Neural progenitor cell (in vitro differentiated cells): ENCODE measurements around the gene BCKDHB. TPM values are rescaled to one million over a fixed set of nuclear protein-coding genes. Genes with fewer than 3 reads are reported as not detected.

Source experiments
- DNase-seq: peaks from one replicate; pipeline ENCODE4 v3.0.0-alpha.2; 2016; ENCODE audit warnings: low spot score
- H2AFZ ChIP-seq: fragments of 200-600 bp; sonication (generic); replicated peaks from 2 replicates; pipeline ENCODE4 v1.6.1; 2016; ENCODE audit warnings: antibody characterized with exemption
- H3F3A ChIP-seq: fragments of 200-600 bp; sonication (generic); 2 replicates; pipeline ENCODE4 v1.6.1; 2016; ENCODE audit warnings: antibody characterized with exemption, low read depth
- H3K27ac ChIP-seq: fragments of 200-600 bp; sonication (generic); 2 replicates; pipeline ENCODE4 v1.5.1; 2016; ENCODE audit warnings: mild to moderate bottlenecking
- H3K27me3 ChIP-seq: fragments of 200-600 bp; sonication (generic); 2 replicates; pipeline ENCODE4 v1.6.1; 2016; ENCODE audit warnings: mild to moderate bottlenecking, moderate library complexity
- H3K36me3 ChIP-seq: fragments of 200-600 bp; sonication (generic); 2 replicates; pipeline ENCODE4 v1.5.1; 2016
- H3K4me1 ChIP-seq: fragments of 200-600 bp; sonication (generic); 2 replicates; pipeline ENCODE4 v1.6.1; 2016; ENCODE audit warnings: mixed run types
- H3K4me2 ChIP-seq: fragments of 200-600 bp; sonication (generic); 2 replicates; pipeline ENCODE4 v1.6.1; 2016
- H3K4me3 ChIP-seq: fragments of 200-600 bp; sonication (generic); 2 replicates; pipeline ENCODE4 v1.5.1; 2016
- H3K79me2 ChIP-seq: fragments of 200-600 bp; sonication (generic); 2 replicates; pipeline ENCODE4 v1.6.1; 2016; ENCODE audit warnings: low read depth
- H3K9ac ChIP-seq: fragments of 200-600 bp; sonication (generic); 2 replicates; pipeline ENCODE4 v1.6.1; 2016
- H3K9me3 ChIP-seq: fragments of 200-600 bp; sonication (generic); 2 replicates; pipeline ENCODE4 v1.5.1; 2016; ENCODE audit warnings: low read depth
- H4K20me1 ChIP-seq: fragments of 200-600 bp; sonication (generic); 2 replicates; pipeline ENCODE4 v1.6.1; 2016; ENCODE audit warnings: low read depth
- H3K27ac Mint-ChIP-seq: 3 replicates; pipeline ENCODE4 v1.8.0; 2021; ENCODE audit warnings: mixed read lengths
- H3K27me3 Mint-ChIP-seq: 2 replicates; pipeline ENCODE4 v1.8.0; 2022; ENCODE audit warnings: low read depth, mild to moderate bottlenecking, inconsistent platforms, moderate library complexity, mixed read lengths; ENCODE audit not compliant: insufficient read depth
- H3K36me3 Mint-ChIP-seq: 3 replicates; pipeline ENCODE4 v1.8.0; 2021; ENCODE audit warnings: mixed read lengths
- H3K4me1 Mint-ChIP-seq: 3 replicates; pipeline ENCODE4 v1.8.0; 2021; ENCODE audit warnings: mixed read lengths
- H3K4me3 Mint-ChIP-seq: 3 replicates; pipeline ENCODE4 v1.8.0; 2021; ENCODE audit warnings: mild to moderate bottlenecking, moderate library complexity, mixed read lengths
- H3K9me3 Mint-ChIP-seq: 3 replicates; pipeline ENCODE4 v1.8.0; 2020; ENCODE audit warnings: mixed read lengths
- CTCF ChIP-seq: fragments of 200-600 bp; sonication (generic); IDR thresholded peaks from 2 replicates; pipeline ENCODE4 v1.5.1; 2017; ENCODE audit warnings: antibody characterized with exemption, mild to moderate bottlenecking
- EZH2 ChIP-seq: fragments of 200-600 bp; sonication (generic); IDR thresholded peaks from 2 replicates; pipeline ENCODE4 v1.6.1; 2017; ENCODE audit warnings: antibody characterized with exemption, mild to moderate bottlenecking, moderate library complexity
- EZH2phosphoT487 ChIP-seq: fragments of 200-600 bp; sonication (generic); IDR thresholded peaks from 2 replicates; pipeline ENCODE4 v1.6.1; 2017; ENCODE audit warnings: antibody characterized with exemption
- total RNA-seq: library from RNA; depleted of rRNA; stranded (reverse); fragments of >200 nt; gene quantifications from 2 replicates; pipeline ENCODE4 v1.2.3, GENCODE V29; 2015; ENCODE audit warnings: low replicate concordance

BCKDHB gene
- total RNA-seq, 1 donor from 2014 or later: 48.2 TPM

- no peaks in the 10 kb centered on the region for H3K27me3 ChIP-seq
- no peaks in the 10 kb centered on the region for H3K79me2 ChIP-seq
- H3K4me3 Mint-ChIP-seq: no peak overlapping the region
- H4K20me1 ChIP-seq: no peaks in the 10 kb centered on the region
- H3K36me3 ChIP-seq: no peaks in the 10 kb centered on the region
- TF ChIP-seq EZH2 (no peak), CTCF (no peak)
- no peak overlapping the region for H3K27ac ChIP-seq
- H3K9ac ChIP-seq: no peak overlapping the region
- H3K4me1 ChIP-seq: no peaks in the 10 kb centered on the region
- no peaks in the 10 kb centered on the region for H3K9me3 ChIP-seq
- H3F3A ChIP-seq: no peaks in the 10 kb centered on the region
- no peaks in the 10 kb centered on the region for H3K9me3 Mint-ChIP-seq
- H3K27me3 Mint-ChIP-seq: no peaks in the 10 kb centered on the region
- no peak overlapping the region for H3K4me2 ChIP-seq
- no peak overlapping the region for H3K27ac Mint-ChIP-seq
- H3K4me3 ChIP-seq: no peak overlapping the region
- no peak for DNase-seq
- peaks cover 4% of the 10 kb centered on the region for H3K4me1 Mint-ChIP-seq
- H3K36me3 Mint-ChIP-seq: peaks cover 8% of the 10 kb centered on the region
- H2AFZ ChIP-seq: no peak overlapping the region
Measured at GRCh38 chr6:80347101-80347500, 240.6 kb downstream of the BCKDHB start.

- Histone ChIP-seq H3K4me3 (no peak overlapping the region), H4K20me1 (no peaks in the 10 kb centered on the region), H3K27ac (no peak overlapping the region), H3K4me2 (no peak overlapping the region), H3K9ac (no peak overlapping the region), H3K79me2 (no peaks in the 10 kb centered on the region), H3K27me3 (no peaks in the 10 kb centered on the region), H3K36me3 (no peaks in the 10 kb centered on the region), H3K9me3 (no peaks in the 10 kb centered on the region), H3K4me1 (no peaks in the 10 kb centered on the region), H2AFZ (no peak overlapping the region), H3F3A (no peaks in the 10 kb centered on the region)
- DNase-seq: no peak
- H3K27ac Mint-ChIP-seq: no peak overlapping the region
- H3K4me3 Mint-ChIP-seq: no peak overlapping the region
- TF ChIP-seq CTCF: no peak
- TF ChIP-seq EZH2: no peak
- TF ChIP-seq EZH2phosphoT487: no peak
- peaks cover 4% of the 10 kb centered on the region for H3K36me3 Mint-ChIP-seq
- H3K27me3 Mint-ChIP-seq: no peaks in the 10 kb centered on the region
- no peaks in the 10 kb centered on the region for H3K9me3 Mint-ChIP-seq
- H3K4me1 Mint-ChIP-seq: no peaks in the 10 kb centered on the region
Measured at GRCh38 chr6:80348263-80348662, 241.8 kb downstream of the BCKDHB start.

- H3K27me3 Mint-ChIP-seq: no peaks in the 10 kb centered on the region
- Histone ChIP-seq H3K4me3 (no peak overlapping the region), H3K36me3 (peaks cover 6% of the 10 kb centered on the region), H3K27ac (peak overlapping the region; percentile 64), H3K4me2 (no peak overlapping the region), H2AFZ (no peak overlapping the region), H3K9ac (no peak overlapping the region), H3K79me2 (no peaks in the 10 kb centered on the region), H3F3A (peaks cover 5% of the 10 kb centered on the region), H3K4me1 (peaks cover 6% of the 10 kb centered on the region), H3K27me3 (no peaks in the 10 kb centered on the region), H4K20me1 (no peaks in the 10 kb centered on the region), H3K9me3 (no peaks in the 10 kb centered on the region)
- peaks cover 14% of the 10 kb centered on the region for H3K36me3 Mint-ChIP-seq
- H3K4me1 Mint-ChIP-seq: no peaks in the 10 kb centered on the region
- no peak overlapping the region for H3K27ac Mint-ChIP-seq
- TF ChIP-seq EZH2phosphoT487 (no peak), CTCF (no peak), EZH2 (no peak)
- H3K4me3 Mint-ChIP-seq: no peak overlapping the region
- peak; percentile 68 for DNase-seq
- H3K9me3 Mint-ChIP-seq: no peaks in the 10 kb centered on the region
Measured at GRCh38 chr6:80356000-80356399, 249.5 kb downstream of the BCKDHB start.
